Renal cortex interstitium (tissue), 11 donors: Measurements from ENCODE around the gene CDYL2. TPM values are rescaled to one million over a fixed set of nuclear protein-coding genes. Genes with fewer than 3 reads are reported as not detected.

Experiments
- DNase-seq, 11 donors: peaks; one replicate each; pipeline ENCODE4 v3.0.0-alpha.2; 2013; ENCODE audit warnings: low read depth in 9 of 11, low spot score in 4 of 11; ENCODE audit errors: extremely low read depth in 1 of 11
- polyA plus RNA-seq, 3 donors: library from polyadenylated mRNA; unstranded; fragments of 120-200 nt; gene quantifications; one replicate each; pipeline ENCODE4 v1.2.1, GENCODE V29; 2013; ENCODE audit not compliant: insufficient read length in 3 of 3

Gene CDYL2
- polyA plus RNA-seq, 3 donors: 6.3 to 8.0 (median 7.7) TPM

GRCh38 chr16:80592273-80592672 is 212.1 kb downstream of the CDYL2 start:
- no peak for DNase-seq

- DNase-seq: no peak
Observed at GRCh38 chr16:80591071-80591915, 213.1 kb downstream of the CDYL2 start.

- no peak for DNase-seq
Observed at GRCh38 chr16:80587071-80587470, 217.3 kb downstream of the CDYL2 start.

- DNase-seq: no peak
Observed at GRCh38 chr16:80586476-80586875, 217.9 kb downstream of the CDYL2 start.

- DNase-seq: peak in 1 of 11 donors; percentile 1
Observed at GRCh38 chr16:80585764-80586163, 218.6 kb downstream of the CDYL2 start.

GRCh38 chr16:80583466-80583865 is 220.9 kb downstream of the CDYL2 start:
- no peak for DNase-seq

- no peak for DNase-seq
Observed at GRCh38 chr16:80580109-80580832, 224.1 kb downstream of the CDYL2 start.

GRCh38 chr16:80577485-80578280 is 226.7 kb downstream of the CDYL2 start:
- no peak for DNase-seq

GRCh38 chr16:80576343-80576912 is 228.0 kb downstream of the CDYL2 start:
- DNase-seq: no peak

GRCh38 chr16:80573700-80574120 is 230.7 kb downstream of the CDYL2 start:
- no peak for DNase-seq

- DNase-seq: peak in 5 of 11 donors; percentile 8 to 15 (median 10)
Observed at GRCh38 chr16:80570106-80570478, 234.3 kb downstream of the CDYL2 start.

- no peak for DNase-seq
Observed at GRCh38 chr16:80569440-80570105, 234.8 kb downstream of the CDYL2 start.

GRCh38 chr16:80564394-80564793 is 240.0 kb downstream of the CDYL2 start:
- DNase-seq: no peak

GRCh38 chr16:80563066-80563465 is 241.3 kb downstream of the CDYL2 start:
- DNase-seq: no peak

- DNase-seq: no peak
Observed at GRCh38 chr16:80559369-80559768, 245.0 kb downstream of the CDYL2 start.

GRCh38 chr16:80557037-80557436 is 247.4 kb downstream of the CDYL2 start:
- no peak for DNase-seq

GRCh38 chr16:80556481-80556880 is 247.9 kb downstream of the CDYL2 start:
- no peak for DNase-seq

GRCh38 chr16:80554033-80554432 is 250.4 kb downstream of the CDYL2 start:
- DNase-seq: no peak

- no peak for DNase-seq
Observed at GRCh38 chr16:80552277-80552676, 252.1 kb downstream of the CDYL2 start.
